Measurements from ENCODE around the gene EMP2.

Gene EMP2

DNA sequence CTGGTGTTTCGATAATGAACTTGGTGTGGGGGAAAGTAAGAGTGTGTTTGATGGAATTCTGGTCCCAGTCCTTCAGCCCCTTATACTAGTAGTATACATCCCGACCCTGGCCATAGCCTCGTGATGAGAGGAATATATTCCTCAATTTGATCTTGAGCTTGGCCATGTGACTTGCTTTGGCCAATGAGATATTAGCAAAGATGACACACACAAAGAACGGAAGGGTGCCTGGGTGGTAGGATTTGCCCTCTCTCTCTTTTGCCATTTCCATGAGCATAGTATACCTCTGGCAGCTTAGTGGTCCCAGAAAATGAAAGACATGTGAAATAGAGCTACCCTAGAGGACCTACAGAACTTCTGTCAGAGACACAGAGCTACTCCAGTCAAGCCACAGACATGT lies 2.9 kb upstream of the EMP2 start:
- H3K4me1 ChIP-seq (ENCODE audit: insufficient read depth, low read length, severe bottlenecking), result no peaks in the 10 kb centered on the region
- no peak overlapping the region for H2AFZ ChIP-seq (ENCODE audit: low read length)
- H3K9ac ChIP-seq (ENCODE audit: low read length), result no peak overlapping the region
- H3K4me2 ChIP-seq (ENCODE audit: low read length), result no peak overlapping the region
- H3K9me2 ChIP-seq (ENCODE audit: low read depth, low read length), result no peaks in the 10 kb centered on the region
- no peaks in the 10 kb centered on the region for H4K20me1 ChIP-seq (ENCODE audit: insufficient read depth, low read length)
- H3K27ac ChIP-seq (ENCODE audit: low read depth, low read length, poor library complexity, severe bottlenecking), result no peak overlapping the region
- no peaks in the 10 kb centered on the region for H3K36me3 ChIP-seq (ENCODE audit: insufficient read depth, low read length)
- no peaks in the 10 kb centered on the region for H3F3A ChIP-seq (ENCODE audit: insufficient read depth, low read length)
- no peak for TF ChIP-seq EZH2 (IDR thresholded peaks at IDR 0.05; ENCODE audit: borderline replicate concordance, low read length)
- TF ChIP-seq, protein P1, sequence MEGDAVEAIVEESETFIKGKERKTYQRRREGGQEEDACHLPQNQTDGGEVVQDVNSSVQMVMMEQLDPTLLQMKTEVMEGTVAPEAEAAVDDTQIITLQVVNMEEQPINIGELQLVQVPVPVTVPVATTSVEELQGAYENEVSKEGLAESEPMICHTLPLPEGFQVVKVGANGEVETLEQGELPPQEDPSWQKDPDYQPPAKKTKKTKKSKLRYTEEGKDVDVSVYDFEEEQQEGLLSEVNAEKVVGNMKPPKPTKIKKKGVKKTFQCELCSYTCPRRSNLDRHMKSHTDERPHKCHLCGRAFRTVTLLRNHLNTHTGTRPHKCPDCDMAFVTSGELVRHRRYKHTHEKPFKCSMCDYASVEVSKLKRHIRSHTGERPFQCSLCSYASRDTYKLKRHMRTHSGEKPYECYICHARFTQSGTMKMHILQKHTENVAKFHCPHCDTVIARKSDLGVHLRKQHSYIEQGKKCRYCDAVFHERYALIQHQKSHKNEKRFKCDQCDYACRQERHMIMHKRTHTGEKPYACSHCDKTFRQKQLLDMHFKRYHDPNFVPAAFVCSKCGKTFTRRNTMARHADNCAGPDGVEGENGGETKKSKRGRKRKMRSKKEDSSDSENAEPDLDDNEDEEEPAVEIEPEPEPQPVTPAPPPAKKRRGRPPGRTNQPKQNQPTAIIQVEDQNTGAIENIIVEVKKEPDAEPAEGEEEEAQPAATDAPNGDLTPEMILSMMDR (IDR thresholded peaks at IDR 0.05; ENCODE audit: low read length), result no peak
- peaks cover 11% of the 10 kb centered on the region; the same call in 1 of the 2 replicates for H3K27me3 ChIP-seq (ENCODE audit: insufficient read depth, low read length)
- H3K79me2 ChIP-seq (ENCODE audit: insufficient read depth, low read length), result no peaks in the 10 kb centered on the region
- no peaks in the 10 kb centered on the region for H3K9me3 ChIP-seq (ENCODE audit: low read length)
- H3K4me3 ChIP-seq (ENCODE audit: low read depth, low read length, poor library complexity, severe bottlenecking), result no peak overlapping the region

DNA sequence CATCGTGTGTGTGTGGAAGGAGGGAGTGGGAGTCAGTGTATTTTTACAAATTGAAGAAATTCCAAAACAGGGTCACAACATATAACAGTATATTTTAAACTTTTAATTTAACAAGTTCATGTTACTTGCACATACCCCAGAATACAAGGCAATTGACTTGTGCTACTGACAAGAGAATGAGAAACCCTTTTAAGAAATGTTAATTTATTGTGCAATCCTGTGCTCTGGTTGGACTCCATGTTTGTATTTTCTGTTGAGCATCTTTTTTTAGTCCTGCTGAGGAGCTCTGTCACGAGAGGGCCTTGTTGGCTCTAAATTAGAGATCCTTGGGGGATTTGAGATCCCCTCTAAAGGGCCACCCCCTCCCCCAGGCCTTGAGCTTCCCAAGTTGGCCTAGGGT lies 1.1 kb upstream of the EMP2 start:
- Histone ChIP-seq H3K9me2 (ENCODE audit: low read depth, low read length) (no peaks in the 10 kb centered on the region), H3K79me2 (ENCODE audit: insufficient read depth, low read length) (no peaks in the 10 kb centered on the region), H3K27me3 (ENCODE audit: insufficient read depth, low read length) (peaks cover 11% of the 10 kb centered on the region; the same call in 1 of the 2 replicates), H3K36me3 (ENCODE audit: insufficient read depth, low read length) (no peaks in the 10 kb centered on the region), H3K4me1 (ENCODE audit: insufficient read depth, low read length, severe bottlenecking) (no peaks in the 10 kb centered on the region), H3K27ac (ENCODE audit: low read depth, low read length, poor library complexity, severe bottlenecking) (no peak overlapping the region), H3K4me3 (ENCODE audit: low read depth, low read length, poor library complexity, severe bottlenecking) (no peak overlapping the region), H3K9me3 (ENCODE audit: low read length) (no peaks in the 10 kb centered on the region), H3F3A (ENCODE audit: insufficient read depth, low read length) (no peaks in the 10 kb centered on the region), H3K9ac (ENCODE audit: low read length) (no peak overlapping the region), H4K20me1 (ENCODE audit: insufficient read depth, low read length) (no peaks in the 10 kb centered on the region), H2AFZ (ENCODE audit: low read length) (no peak overlapping the region), H3K4me2 (ENCODE audit: low read length) (no peak overlapping the region)
- TF ChIP-seq, protein P1 (IDR thresholded peaks at IDR 0.05; ENCODE audit: low read length), result no peak
- no peak for TF ChIP-seq EZH2 (IDR thresholded peaks at IDR 0.05; ENCODE audit: borderline replicate concordance, low read length)

GRCh38 chr16:10580883-10581247 lies 467 bp upstream of the EMP2 start:
- H3K4me1 ChIP-seq (ENCODE audit: insufficient read depth, low read length, severe bottlenecking), result no peaks in the 10 kb centered on the region
- no peaks in the 10 kb centered on the region for H4K20me1 ChIP-seq (ENCODE audit: insufficient read depth, low read length)
- no peak overlapping the region for H3K9ac ChIP-seq (ENCODE audit: low read length)
- no peak overlapping the region for H3K4me3 ChIP-seq (ENCODE audit: low read depth, low read length, poor library complexity, severe bottlenecking)
- no peak for TF ChIP-seq EZH2 (IDR thresholded peaks at IDR 0.05; ENCODE audit: borderline replicate concordance, low read length)
- TF ChIP-seq, protein P1 (IDR thresholded peaks at IDR 0.05; ENCODE audit: low read length), result no peak
- H3K27ac ChIP-seq (ENCODE audit: low read depth, low read length, poor library complexity, severe bottlenecking), result no peak overlapping the region
- no peaks in the 10 kb centered on the region for H3K36me3 ChIP-seq (ENCODE audit: insufficient read depth, low read length)
- no peaks in the 10 kb centered on the region for H3K9me2 ChIP-seq (ENCODE audit: low read depth, low read length)
- no peak overlapping the region for H3K4me2 ChIP-seq (ENCODE audit: low read length)
- H3K9me3 ChIP-seq (ENCODE audit: low read length), result no peaks in the 10 kb centered on the region
- H3F3A ChIP-seq (ENCODE audit: insufficient read depth, low read length), result no peaks in the 10 kb centered on the region
- H3K79me2 ChIP-seq (ENCODE audit: insufficient read depth, low read length), result no peaks in the 10 kb centered on the region
- H3K27me3 ChIP-seq (ENCODE audit: insufficient read depth, low read length), result peaks cover 11% of the 10 kb centered on the region; the same call in 1 of the 2 replicates
- no peak overlapping the region for H2AFZ ChIP-seq (ENCODE audit: low read length)

All from OCI-LY1 (cell line).